Measurements from ENCODE around the gene ZDHHC17.
"Not testable (repeated sequence)": the region's sequence is repeated elsewhere in the genome, so short reads cannot be mapped to it uniquely, and the experiment has no call there.

The ZDHHC17 gene

DNA sequence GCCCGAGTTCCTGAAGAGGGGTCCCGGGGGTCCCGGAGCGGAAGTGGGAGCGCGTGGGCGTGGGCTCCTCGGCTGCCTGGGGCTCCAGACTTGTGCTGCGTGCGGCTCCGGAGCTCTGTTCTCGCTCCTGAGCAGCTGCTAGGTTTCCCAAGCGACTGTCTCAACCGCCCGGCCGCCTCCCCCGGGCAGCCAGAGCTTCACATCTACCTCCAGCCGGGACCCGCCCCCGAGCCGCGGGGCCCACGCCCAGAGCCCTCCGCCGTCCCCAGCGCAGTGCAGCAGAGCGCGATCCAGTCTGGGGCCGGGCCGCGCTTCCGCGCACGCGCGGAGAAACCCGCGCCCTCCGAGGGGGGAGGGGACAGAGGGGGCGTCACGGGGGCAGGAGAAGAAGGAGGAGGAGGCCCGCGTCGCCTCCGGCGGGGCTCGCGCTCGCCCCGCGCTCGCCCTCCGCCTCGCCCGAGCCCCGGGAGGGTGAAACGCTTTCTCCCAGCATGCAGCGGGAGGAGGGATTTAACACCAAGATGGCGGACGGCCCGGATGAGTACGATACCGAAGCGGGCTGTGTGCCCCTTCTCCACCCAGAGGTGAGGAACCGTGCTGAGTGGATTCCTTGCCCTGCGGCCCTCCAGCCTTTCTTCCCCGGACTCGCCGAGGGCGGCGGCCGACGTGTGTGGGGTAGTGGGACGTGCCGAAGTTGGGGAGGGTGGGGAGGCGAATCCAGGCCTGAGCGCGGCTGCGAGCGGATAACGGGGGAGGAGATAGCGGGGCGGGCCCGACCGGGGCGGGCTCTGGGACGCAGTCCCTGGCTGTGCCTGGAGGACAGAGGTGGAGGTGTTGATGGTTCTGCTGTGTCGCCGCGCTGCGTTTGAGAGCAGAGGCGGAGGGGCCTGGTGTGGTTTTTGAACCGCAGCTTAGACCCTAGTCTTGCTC is at the start of gene ZDHHC17:
ZDHHC17 (plus strand) TSS at position 370 of the 930 bp plus-strand sequence; CDS start at position 492, 122 bp downstream.
- in situ Hi-C loops (cut with MboI; ENCODE audit: low sequenced_read_pairs) = no loop called here
- peak; percentile 84 to 95 for DNase-seq (ENCODE audit: low spot score in 2 of 2)
- peak within 1 kb of the TSS; percentile 98 for H3K4me3 ChIP-seq
- H3K4me1 ChIP-seq = peaks cover 15% of the 10 kb centered on the region
- no peaks in the 10 kb centered on the region for H3K9me3 ChIP-seq
- no peaks in the 10 kb centered on the region for H3K36me3 ChIP-seq (replicated peaks)
- H3K27me3 ChIP-seq (ENCODE audit: low read depth) = no peaks in the 10 kb centered on the region

DNA sequence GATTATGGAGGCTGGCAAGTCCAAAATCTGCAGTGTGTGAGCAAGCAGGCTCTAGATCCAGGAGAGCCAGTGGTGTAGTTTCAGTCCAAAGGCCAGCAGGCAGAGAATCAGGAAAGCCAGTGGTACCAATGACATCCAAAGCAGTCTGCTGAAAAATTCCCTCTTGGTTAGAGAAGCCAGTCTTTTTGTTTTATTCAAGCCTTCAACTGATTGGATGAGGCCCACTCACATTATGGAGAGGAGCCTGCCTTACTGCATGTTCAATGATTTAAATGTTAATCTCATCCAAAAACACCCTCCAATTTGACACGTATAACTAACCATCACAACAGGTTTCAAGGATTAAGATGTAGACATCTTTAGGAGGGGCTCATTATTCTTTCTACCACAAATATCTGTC is 49.5 kb upstream of the ZDHHC17 start:
- DNase-seq (ENCODE audit: low spot score in 2 of 2) = no peak
- no peaks in the 10 kb centered on the region for H3K9me3 ChIP-seq
- H3K4me1 ChIP-seq = no peaks in the 10 kb centered on the region
- no peak overlapping the region for H3K4me3 ChIP-seq
- no peaks in the 10 kb centered on the region for H3K36me3 ChIP-seq (replicated peaks)
- in situ Hi-C loops (cut with MboI; ENCODE audit: low sequenced_read_pairs) = no loop called here
- no peaks in the 10 kb centered on the region for H3K27me3 ChIP-seq (ENCODE audit: low read depth)

GRCh38 chr12:76714861-76715260 is 49.1 kb upstream of the ZDHHC17 start:
- H3K9me3 ChIP-seq = no peaks in the 10 kb centered on the region
- no peaks in the 10 kb centered on the region for H3K27me3 ChIP-seq (ENCODE audit: low read depth)
- DNase-seq (ENCODE audit: low spot score in 2 of 2) = no peak
- H3K36me3 ChIP-seq (replicated peaks) = no peaks in the 10 kb centered on the region
- in situ Hi-C loops (cut with MboI; ENCODE audit: low sequenced_read_pairs) = no loop called here
- H3K4me3 ChIP-seq = no peak overlapping the region
- H3K4me1 ChIP-seq = no peaks in the 10 kb centered on the region

GRCh38 chr12:76715332-76715731 is 48.6 kb upstream of the ZDHHC17 start:
- H3K4me1 ChIP-seq = no peaks in the 10 kb centered on the region
- H3K4me3 ChIP-seq = no peak overlapping the region
- in situ Hi-C loops (cut with MboI; ENCODE audit: low sequenced_read_pairs) = no loop called here
- no peaks in the 10 kb centered on the region for H3K9me3 ChIP-seq
- no peaks in the 10 kb centered on the region for H3K27me3 ChIP-seq (ENCODE audit: low read depth)
- DNase-seq (ENCODE audit: low spot score in 2 of 2) = no peak
- no peaks in the 10 kb centered on the region for H3K36me3 ChIP-seq (replicated peaks)

- Histone ChIP-seq H3K4me3 (no peak overlapping the region), H3K36me3 (replicated peaks) (no peaks in the 10 kb centered on the region), H3K9me3 (no peaks in the 10 kb centered on the region), H3K4me1 (no peaks in the 10 kb centered on the region), H3K27me3 (ENCODE audit: low read depth) (no peaks in the 10 kb centered on the region)
- in situ Hi-C loops (cut with MboI; ENCODE audit: low sequenced_read_pairs) = no loop called here
- no peak for DNase-seq (ENCODE audit: low spot score in 2 of 2)
Observed at GRCh38 chr12:76717314-76717713, 46.6 kb upstream of the ZDHHC17 start.

DNA sequence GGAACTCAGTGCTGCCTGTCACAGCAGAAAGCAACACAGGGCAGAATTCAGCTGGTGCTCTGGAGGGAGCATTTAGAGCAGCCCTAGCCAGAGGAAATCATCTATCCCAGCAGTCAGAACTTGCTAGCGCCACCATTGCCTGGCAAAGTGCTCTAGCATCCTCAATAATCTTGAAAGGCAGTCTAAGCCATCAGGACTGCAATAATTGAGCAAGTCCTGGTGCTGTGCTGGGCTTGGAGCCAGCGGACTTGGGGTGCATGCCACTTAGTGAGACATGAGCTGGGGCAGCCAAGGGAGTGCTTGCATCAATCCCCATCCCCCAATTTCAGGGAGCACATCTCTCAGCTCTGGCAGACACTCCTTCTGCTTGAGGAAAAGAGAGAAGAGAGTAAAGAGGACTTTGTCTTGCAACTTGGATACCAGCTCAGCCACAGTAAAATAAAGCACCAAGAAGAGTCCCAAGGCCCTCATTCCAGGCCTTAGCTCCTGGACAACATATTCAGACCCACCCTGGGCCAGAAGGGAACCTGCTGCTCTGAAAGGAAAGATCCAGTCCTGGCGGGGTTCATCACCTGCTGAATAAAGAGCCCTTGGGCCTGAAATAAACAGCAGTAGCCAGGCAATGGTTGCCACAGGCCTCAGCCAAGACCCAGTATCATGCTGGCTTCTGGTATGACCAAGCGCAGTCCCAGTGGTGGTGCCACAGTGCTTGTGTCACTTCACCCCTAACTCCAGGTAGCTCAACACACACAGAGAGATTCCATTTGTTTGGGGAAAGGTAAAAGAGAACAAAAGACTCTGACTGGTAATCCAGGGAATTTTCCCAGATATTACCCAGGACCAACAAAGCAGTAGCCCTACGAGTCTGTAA is 44.5 kb upstream of the ZDHHC17 start:
- in situ Hi-C loops (cut with MboI; ENCODE audit: low sequenced_read_pairs) = no loop called here
- Histone ChIP-seq H3K9me3 (no peaks in the 10 kb centered on the region), H3K27me3 (ENCODE audit: low read depth) (no peaks in the 10 kb centered on the region), H3K4me3 (no peak overlapping the region), H3K36me3 (replicated peaks) (no peaks in the 10 kb centered on the region), H3K4me1 (no peaks in the 10 kb centered on the region)
- no peak for DNase-seq (ENCODE audit: low spot score in 2 of 2)

- in situ Hi-C loops (cut with MboI; ENCODE audit: low sequenced_read_pairs) = no loop called here
- Histone ChIP-seq H3K4me3 (no peak overlapping the region), H3K36me3 (replicated peaks) (no peaks in the 10 kb centered on the region), H3K4me1 (no peaks in the 10 kb centered on the region), H3K9me3 (no peaks in the 10 kb centered on the region), H3K27me3 (ENCODE audit: low read depth) (no peaks in the 10 kb centered on the region)
- DNase-seq (ENCODE audit: low spot score in 2 of 2) = no peak
Observed at GRCh38 chr12:76720068-76720467, 43.8 kb upstream of the ZDHHC17 start.

- Histone ChIP-seq H3K4me3 (no peak overlapping the region), H3K9me3 (no peaks in the 10 kb centered on the region), H3K27me3 (ENCODE audit: low read depth) (no peaks in the 10 kb centered on the region), H3K36me3 (replicated peaks) (no peaks in the 10 kb centered on the region), H3K4me1 (no peaks in the 10 kb centered on the region)
- no peak for DNase-seq (ENCODE audit: low spot score in 2 of 2)
- in situ Hi-C loops (cut with MboI; ENCODE audit: low sequenced_read_pairs) = no loop called here
Observed at GRCh38 chr12:76726626-76727025, 37.3 kb upstream of the ZDHHC17 start.

GRCh38 chr12:76732188-76732587 is 31.7 kb upstream of the ZDHHC17 start:
- DNase-seq (ENCODE audit: low spot score in 2 of 2); H3K27me3 ChIP-seq (ENCODE audit: low read depth); H3K4me3 ChIP-seq; H3K4me1 ChIP-seq; H3K9me3 ChIP-seq; in situ Hi-C loops (cut with MboI; ENCODE audit: low sequenced_read_pairs); H3K36me3 ChIP-seq (replicated peaks): not testable (repeated sequence)

DNA sequence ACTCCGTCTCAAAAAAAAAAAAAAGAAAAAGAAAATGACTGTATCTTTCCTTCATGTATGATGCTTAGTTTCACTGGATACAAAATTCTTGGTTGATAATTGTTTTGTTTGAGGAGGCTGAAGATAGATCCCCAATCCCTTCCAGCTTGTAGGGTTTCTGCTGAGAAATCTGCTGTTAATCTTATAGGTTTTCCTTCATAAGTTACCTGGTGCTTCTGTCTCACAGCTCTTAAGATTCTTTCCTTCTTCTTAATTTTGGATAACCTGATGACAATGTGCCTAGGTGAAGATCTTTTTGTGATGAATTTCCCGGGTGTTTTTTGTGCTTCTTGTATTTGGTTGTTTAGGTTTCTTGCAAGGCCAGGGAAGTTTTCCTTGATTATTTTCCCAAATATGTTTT is 26.2 kb upstream of the ZDHHC17 start:
- in situ Hi-C loops (cut with MboI; ENCODE audit: low sequenced_read_pairs); H3K27me3 ChIP-seq (ENCODE audit: low read depth): not testable (repeated sequence)

GRCh38 chr12:76738824-76739579 is 24.9 kb upstream of the ZDHHC17 start:
- H3K27me3 ChIP-seq (ENCODE audit: low read depth) = no peaks in the 10 kb centered on the region
- no peaks in the 10 kb centered on the region; the same call in 1 of the 2 replicates for H3K9me3 ChIP-seq
- DNase-seq (ENCODE audit: low spot score in 2 of 2) = peak in 1 of 2 experiments; percentile 12
- in situ Hi-C loops (cut with MboI; ENCODE audit: low sequenced_read_pairs) = no loop called here
- no peak overlapping the region for H3K4me3 ChIP-seq
- H3K4me1 ChIP-seq = no peaks in the 10 kb centered on the region
- no peaks in the 10 kb centered on the region for H3K36me3 ChIP-seq (replicated peaks)

More for the DNA sequence above, 26.2 kb upstream of the ZDHHC17 start:
- DNase-seq (ENCODE audit: low spot score in 2 of 2); H3K36me3 ChIP-seq (replicated peaks); H3K4me3 ChIP-seq; H3K9me3 ChIP-seq; H3K4me1 ChIP-seq: not testable (repeated sequence)

DNA sequence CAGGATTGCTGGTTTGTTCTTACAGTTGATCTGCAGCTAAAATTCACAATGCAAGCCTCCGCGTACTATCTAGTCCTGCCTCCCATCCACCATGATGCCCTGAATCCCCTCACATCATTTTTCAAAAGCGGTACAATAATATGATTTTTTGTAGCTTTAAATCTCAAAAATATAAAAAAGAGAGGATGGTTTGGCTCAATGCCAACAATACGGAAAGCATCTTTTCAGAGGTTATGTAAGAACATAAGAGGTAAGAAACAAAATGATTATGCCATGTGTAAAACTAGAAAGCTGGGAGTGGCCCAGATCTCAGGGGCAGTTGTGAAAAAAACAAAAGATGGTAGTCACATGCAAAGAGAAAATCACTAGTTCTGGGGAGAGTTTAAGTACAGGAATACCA is 24.0 kb upstream of the ZDHHC17 start:
- no peak overlapping the region for H3K4me3 ChIP-seq
- H3K9me3 ChIP-seq = no peaks in the 10 kb centered on the region
- no peak for DNase-seq (ENCODE audit: low spot score in 2 of 2)
- no peaks in the 10 kb centered on the region for H3K27me3 ChIP-seq (ENCODE audit: low read depth)
- H3K4me1 ChIP-seq = no peaks in the 10 kb centered on the region
- H3K36me3 ChIP-seq (replicated peaks) = no peaks in the 10 kb centered on the region
- in situ Hi-C loops (cut with MboI; ENCODE audit: low sequenced_read_pairs) = no loop called here

DNA sequence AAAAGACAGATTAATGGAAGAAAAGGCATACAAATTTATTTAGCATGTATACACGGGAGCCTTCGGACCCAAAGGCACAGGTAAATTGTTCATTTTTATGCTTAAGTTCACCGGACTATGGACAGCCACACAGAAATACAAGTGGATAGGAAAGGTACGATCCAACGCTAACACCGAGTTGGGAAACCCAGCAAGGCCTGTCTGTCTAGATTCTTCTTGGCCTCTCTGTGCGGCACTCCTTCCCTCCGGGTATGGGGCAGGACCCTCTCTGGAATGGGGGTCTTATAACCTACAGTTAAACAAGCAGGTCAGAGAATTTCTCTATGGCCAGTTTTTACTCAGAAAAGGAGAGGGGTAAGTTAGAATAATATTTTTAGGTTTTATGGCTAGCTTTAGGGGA is 23.4 kb upstream of the ZDHHC17 start:
- no peaks in the 10 kb centered on the region for H3K9me3 ChIP-seq
- H3K36me3 ChIP-seq (replicated peaks) = no peaks in the 10 kb centered on the region
- in situ Hi-C loops (cut with MboI; ENCODE audit: low sequenced_read_pairs) = no loop called here
- no peaks in the 10 kb centered on the region for H3K4me1 ChIP-seq
- no peak overlapping the region for H3K4me3 ChIP-seq
- no peaks in the 10 kb centered on the region for H3K27me3 ChIP-seq (ENCODE audit: low read depth)
- no peak for DNase-seq (ENCODE audit: low spot score in 2 of 2)

All from HAP-1 (cell line).